ENCODE measurements around the gene C8A.

Gene C8A

DNA sequence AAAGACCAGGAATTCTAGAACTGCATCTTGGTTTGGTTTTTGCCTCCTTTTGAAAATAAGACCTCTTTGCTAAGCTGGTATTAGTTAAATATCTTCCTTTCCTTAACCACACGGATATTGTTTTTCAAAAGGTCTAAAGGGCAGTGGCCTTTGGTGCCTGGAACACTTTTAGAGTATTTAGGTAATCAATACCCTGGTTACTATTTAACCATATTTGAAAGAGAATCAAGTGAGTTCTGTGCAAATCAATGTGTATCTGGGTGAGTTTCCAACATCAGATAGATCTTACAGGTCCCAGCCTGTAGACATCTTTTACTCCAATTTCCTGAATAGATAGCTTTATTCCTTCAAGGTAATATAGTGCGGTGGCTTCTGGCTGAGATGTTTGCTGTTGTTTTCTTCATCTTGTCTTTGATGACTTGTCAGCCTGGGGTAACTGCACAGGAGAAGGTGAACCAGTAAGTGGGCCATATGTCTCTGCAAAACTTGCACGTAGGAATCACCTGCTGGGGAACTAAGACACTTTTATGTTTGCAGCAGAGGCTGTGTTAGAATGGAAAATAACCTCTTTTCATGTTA, at the start of gene C8A:
C8A (plus strand) TSS at position 277 of the 579 bp plus-strand sequence; CDS start at position 382, 105 bp downstream.
- no peak for TF ChIP-seq GATA1 (IDR thresholded peaks at IDR 0.05; ENCODE audit: low read depth, low read length)
- no peak for TF ChIP-seq POLR2A (IDR thresholded peaks at IDR 0.05; ENCODE audit: low read length)
- DNase-seq, result no peak

DNA sequence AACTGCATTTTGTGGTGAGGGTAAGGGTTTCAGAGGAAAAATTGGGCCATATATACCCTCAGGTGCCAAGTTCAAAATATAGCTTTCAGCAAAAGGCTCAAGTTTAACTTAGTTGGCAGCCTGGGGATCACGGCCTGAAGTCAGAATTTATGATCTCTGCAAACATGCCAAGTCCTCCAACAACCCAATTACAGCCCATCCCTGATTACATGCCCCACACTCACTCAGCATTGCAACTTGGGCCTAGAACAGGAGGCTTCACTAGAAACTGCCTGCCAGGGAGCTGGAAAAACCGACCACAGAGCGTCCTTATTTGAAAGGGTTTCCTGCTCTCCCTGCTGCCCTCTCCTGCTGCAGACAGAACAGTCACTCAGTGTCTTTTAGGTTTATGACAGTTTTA, 47.8 kb upstream of the C8A start:
- TF ChIP-seq GATA1 (IDR thresholded peaks at IDR 0.05; ENCODE audit: low read depth, low read length) (no peak), POLR2A (IDR thresholded peaks at IDR 0.05; ENCODE audit: low read length) (no peak)
- no peak for DNase-seq

DNA sequence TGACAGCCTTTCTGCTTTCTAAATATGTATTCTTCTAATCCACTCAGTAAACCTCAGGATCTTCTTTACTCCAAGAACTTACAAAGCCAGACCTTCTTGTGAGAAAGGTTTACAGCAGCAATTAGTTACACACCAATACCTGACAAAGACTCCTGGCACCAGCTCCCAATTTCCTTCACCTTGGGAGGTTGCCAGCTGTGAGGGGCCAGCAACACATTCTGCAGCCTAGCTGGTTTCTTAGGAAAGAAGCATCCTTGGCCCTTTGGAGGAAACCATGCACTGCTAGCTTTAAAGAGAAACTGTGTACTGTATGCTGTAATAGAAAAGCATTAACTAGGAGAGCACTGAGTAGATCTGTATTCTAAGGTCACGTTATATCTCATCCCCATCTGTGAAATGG, 46.2 kb upstream of the C8A start:
- no peak for TF ChIP-seq GATA1 (IDR thresholded peaks at IDR 0.05; ENCODE audit: low read depth, low read length)
- no peak for TF ChIP-seq POLR2A (IDR thresholded peaks at IDR 0.05; ENCODE audit: low read length)

DNA sequence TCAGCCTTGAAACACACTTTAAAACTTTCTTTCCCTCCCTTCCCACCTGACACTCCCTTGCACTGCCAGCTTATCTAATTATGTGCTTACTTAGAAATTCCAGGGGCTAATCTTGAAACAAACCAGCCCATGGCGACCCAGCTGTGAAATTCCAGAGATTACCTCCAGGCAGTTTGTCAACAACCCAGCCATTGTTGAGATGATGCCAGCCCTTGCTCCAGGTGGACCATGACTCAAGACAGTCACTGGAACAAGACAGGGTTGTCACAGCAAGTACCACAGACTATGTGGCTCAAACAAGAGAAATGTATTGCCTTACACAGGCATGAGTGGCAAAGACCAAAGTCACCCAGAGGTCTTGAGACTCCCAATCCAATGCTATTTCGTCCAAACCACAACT, 43.3 kb upstream of the C8A start:
- DNase-seq, result no peak
- no peak for TF ChIP-seq GATA1 (IDR thresholded peaks at IDR 0.05; ENCODE audit: low read depth, low read length)
- TF ChIP-seq POLR2A (IDR thresholded peaks at IDR 0.05; ENCODE audit: low read length), result no peak

More for the DNA sequence above, 46.2 kb upstream of the C8A start:
- DNase-seq, result no peak

DNA sequence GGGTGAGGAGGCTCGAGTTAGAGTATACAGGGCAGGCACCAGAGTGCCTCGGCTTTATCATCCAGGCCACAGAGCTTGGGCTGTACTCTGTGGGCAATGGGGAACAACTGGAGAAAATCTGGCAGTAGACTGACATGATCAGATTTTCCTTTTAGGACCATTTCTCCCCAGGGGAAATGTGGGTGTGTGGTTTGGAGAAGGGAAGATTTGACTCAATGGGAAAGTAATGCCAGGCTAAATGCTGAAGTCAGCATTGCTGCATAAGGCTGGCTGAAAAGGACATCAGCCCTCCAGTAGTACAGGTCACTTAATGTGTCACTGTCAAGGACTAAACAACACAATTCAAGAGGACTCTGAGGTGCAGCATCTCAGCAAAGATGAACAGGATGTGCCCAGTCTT, 40.4 kb upstream of the C8A start:
- DNase-seq, result no peak
- no peak for TF ChIP-seq GATA1 (IDR thresholded peaks at IDR 0.05; ENCODE audit: low read depth, low read length)
- no peak for TF ChIP-seq POLR2A (IDR thresholded peaks at IDR 0.05; ENCODE audit: low read length)

DNA sequence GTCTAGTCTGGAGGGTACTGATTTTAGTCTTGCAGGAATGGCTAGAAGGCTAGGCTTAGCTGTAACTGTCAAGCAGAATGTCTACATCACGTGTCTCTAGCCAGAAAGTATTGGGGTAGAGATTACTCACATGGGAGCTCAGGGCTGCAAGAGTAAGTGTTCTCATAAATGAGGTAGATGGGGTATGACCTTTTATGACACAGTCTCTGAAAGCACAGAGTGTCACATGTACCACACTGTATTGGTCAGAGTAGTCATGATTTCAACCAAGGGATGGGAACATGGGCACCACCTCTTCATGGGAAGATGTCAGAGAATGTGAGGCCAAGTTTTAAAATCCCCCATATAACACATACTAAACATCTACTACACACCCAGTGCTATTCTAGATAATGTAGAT, 38.3 kb upstream of the C8A start:
- TF ChIP-seq POLR2A (IDR thresholded peaks at IDR 0.05; ENCODE audit: low read length), result no peak
- no peak for TF ChIP-seq GATA1 (IDR thresholded peaks at IDR 0.05; ENCODE audit: low read depth, low read length)
- DNase-seq, result no peak

DNA sequence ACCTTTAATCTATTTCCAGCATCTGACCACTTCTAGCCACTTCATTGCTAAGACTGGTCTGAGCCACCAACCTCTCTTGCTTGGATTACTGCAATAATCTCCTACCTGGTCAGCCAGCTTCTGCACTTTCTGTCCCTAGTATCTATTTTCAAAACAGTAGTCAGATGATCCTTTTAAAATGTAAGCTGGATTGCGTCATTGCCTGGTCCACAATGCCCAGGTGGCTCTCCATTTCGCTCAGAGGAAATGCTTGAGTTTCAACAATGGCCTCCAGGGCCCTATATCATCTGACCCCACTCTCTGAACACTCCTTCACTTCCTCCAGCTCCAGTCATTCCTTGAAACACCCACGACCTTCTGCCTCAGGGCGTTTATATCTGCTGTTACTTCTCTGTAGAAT, 37.7 kb upstream of the C8A start:
- TF ChIP-seq GATA1 (IDR thresholded peaks at IDR 0.05; ENCODE audit: low read depth, low read length), result no peak
- no peak for DNase-seq

DNA sequence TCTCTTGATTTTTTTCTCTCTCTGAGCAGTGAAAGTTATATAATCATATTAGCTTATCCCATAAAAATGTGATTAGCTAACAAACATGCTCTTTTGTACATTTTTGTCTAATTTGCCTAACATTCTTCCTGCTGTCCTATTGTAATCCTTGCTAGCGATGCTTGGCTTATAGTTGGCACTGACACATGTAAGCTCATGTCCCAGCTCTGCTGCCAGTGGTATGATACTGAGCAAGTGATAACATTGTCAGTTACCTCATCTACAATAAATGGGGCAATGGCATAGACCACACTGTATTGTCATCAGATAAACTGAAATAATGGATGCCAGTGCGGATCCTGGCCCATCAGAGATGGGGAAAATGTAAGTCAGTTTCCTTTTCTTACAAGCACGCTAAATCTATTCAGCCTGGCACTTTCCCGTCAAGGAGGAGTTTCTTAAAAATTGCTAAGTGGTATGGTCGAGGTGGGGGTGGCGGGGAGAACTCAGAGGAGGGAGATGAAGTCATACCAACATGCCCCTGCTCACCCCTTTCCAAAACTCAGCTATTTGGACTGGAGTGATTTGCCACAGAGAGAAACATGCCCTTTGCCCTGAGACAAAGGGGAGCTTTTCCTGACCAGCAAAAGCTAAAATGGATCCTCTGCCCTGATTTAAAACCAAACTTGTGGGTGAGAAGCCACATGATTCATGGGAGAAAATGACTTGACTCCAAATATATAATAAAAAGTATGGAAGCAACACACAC, 36.7 kb upstream of the C8A start:
- DNase-seq, result no peak
- TF ChIP-seq POLR2A (IDR thresholded peaks at IDR 0.05; ENCODE audit: low read length), result no peak
- TF ChIP-seq GATA1 (IDR thresholded peaks at IDR 0.05; ENCODE audit: low read depth, low read length), result no peak

DNA sequence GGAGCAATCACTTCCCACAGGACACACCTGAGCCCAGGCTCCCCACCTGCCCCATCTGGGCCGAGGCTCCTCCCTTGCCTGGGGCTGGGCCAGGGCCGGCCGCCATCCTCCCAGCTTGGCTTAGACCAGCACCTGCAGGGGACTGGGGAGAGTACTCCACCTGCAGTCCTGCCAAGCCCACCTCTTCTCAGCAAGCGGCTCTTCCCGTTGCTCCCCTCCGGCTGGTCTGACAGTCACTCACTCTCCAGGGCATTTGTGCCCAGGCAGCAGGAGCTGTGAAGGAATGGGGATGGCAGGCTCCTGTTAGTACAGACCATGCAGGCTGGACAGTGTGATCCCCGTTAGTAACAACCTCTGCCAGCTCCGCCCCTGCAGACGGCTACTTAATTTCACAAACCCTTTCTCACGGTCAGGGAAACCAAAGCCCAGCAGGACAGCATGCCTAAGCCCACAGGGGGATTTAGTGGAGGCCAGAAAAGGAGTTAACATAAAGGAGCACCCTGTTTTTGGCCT, 35.2 kb upstream of the C8A start, which contains the start of gene FYB2:
FYB2 (minus strand) TSS at position 18 of the 513 bp plus-strand sequence. CDS start 114 bp downstream, outside the sequence.
- DNase-seq, result no peak
- TF ChIP-seq GATA1 (IDR thresholded peaks at IDR 0.05; ENCODE audit: low read depth, low read length) (no peak), POLR2A (IDR thresholded peaks at IDR 0.05; ENCODE audit: low read length) (no peak)

DNA sequence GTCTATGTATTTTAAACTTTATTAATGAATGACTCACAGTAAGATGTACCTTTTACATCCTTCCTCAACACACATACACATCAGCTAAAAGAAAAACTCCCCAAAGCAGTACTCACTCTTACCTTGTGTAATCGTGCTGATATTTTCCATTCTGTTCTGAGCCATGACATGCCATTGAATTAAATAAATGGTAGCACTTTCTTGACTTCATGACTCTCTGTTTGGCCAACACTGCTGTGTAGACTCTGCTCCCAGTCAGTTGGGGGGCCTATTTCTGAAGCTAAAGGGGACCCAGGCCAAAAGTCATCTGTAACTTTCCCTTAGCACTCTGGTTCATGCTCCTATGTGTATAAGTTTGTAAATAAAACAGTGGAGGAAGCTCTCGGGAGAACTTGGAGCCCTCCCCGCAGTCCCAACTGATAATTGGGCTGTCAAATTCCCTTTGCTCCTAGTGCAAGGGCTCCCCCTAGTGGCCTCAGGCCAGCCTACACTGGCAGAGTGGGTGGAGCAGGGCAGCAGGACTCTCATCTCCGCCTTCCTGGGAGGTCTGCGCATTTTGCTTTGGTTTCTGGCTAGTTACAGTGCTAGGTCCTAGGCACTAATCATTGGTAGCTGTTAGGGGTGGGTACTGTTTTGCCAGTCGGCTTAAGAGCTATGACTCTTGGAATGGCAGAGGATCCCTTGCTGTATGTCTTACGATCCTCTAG, 33.7 kb upstream of the C8A start:
- TF ChIP-seq GATA1 (IDR thresholded peaks at IDR 0.05; ENCODE audit: low read depth, low read length), result no peak
- TF ChIP-seq POLR2A (IDR thresholded peaks at IDR 0.05; ENCODE audit: low read length), result no peak
- peak; percentile 53 to 75 for DNase-seq

DNA sequence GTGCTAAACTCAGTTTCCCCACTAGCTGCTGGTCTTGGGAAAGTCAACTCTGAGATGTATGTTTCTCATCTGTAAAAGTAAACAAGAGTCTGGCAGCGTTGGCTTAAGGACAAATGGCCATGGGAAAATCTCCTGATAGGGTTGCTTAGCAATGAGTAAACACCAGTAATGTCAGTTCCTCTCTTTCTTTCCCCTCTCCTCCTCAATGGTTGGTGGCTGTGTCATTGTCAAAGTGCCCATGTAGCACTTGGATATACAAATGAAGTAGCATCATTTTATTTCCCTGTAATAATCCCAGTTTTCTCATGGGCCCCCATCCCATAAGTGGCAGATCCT, 33.2 kb upstream of the C8A start:
- no peak for DNase-seq
- TF ChIP-seq GATA1 (IDR thresholded peaks at IDR 0.05; ENCODE audit: low read depth, low read length) (no peak), POLR2A (IDR thresholded peaks at IDR 0.05; ENCODE audit: low read length) (no peak)

DNA sequence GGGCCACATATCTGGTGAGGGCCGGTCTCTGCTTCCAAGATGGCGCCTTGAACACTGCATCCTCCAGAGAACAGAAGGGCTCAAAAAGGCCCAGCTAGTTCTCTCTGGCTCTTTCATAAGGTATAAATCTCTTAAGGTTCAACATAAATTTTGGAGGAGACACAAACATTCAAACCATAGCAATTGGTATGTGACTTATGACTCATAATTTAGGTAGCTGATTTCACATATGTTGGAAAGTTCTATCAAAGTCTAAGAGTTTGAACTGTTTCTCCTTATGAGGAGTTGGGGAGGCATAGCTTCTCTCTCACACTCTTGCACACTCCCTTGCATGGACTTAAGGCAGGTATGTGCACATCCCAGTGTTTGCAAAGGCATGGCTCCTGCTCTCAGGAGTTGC, 30.3 kb upstream of the C8A start:
- no peak for TF ChIP-seq GATA1 (IDR thresholded peaks at IDR 0.05; ENCODE audit: low read depth, low read length)
- no peak for DNase-seq

DNA sequence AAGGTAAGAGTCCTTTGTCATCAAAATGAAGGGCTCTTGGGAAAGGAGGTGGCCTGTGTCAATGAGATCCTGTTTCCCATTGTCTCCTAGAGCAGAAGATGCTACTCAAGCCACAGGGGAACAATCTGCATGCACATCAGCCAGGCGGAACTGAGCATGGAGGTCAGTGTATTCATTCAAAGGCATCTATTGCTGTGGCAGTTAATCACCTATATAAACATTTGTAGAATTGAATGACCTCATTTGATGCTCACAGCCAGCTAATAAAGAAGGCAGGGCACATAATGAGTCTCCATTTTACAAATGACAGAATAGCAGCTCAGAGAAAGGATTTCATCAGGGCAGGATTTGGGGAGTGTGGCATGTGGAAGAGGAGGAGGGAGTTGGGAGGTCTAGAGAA, 29.7 kb upstream of the C8A start:
- DNase-seq, result no peak

DNA sequence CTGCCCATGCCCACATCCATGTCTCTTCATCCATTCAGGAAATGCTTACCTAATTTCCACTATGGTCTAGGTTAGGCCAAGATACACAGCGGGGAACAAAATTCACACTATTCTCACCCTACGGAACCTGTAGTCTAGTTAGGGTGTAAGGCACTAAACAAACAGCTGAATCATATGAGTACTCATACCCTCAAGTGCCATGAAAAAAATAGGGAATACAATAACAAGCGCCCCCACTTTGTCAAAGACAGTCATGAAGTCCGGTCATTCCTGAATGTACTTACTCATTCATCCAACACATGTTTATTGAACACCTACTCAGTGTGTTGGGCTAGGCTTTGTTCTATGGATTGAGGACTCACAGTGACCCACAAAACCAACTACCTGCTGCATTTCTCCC, 29.2 kb upstream of the C8A start:
- TF ChIP-seq POLR2A (IDR thresholded peaks at IDR 0.05; ENCODE audit: low read length) (no peak), GATA1 (IDR thresholded peaks at IDR 0.05; ENCODE audit: low read depth, low read length) (no peak)
- DNase-seq, result no peak

More for the DNA sequence above, 29.7 kb upstream of the C8A start:
- no peak for TF ChIP-seq POLR2A (IDR thresholded peaks at IDR 0.05; ENCODE audit: low read length)
- TF ChIP-seq GATA1 (IDR thresholded peaks at IDR 0.05; ENCODE audit: low read depth, low read length), result no peak

Measured in erythroblast (primary cell).